IMR-90 (cell line): ENCODE data around the gene PRKACB. TPM values are rescaled to one million over a fixed set of nuclear protein-coding genes. Genes with fewer than 3 reads are reported as not detected.

Source experiments
- ATAC-seq: fragments of 200-7000 bp; cut with Tn5 transposase; 2 replicates; pipeline ENCODE4 v1.9.1; 2020; ENCODE audit warnings: low read depth, mild to moderate bottlenecking, moderate library complexity
- BruUV-seq: library from RNA; stranded (reverse); fragments of 400-500 nt; replicated peaks from 2 replicates; lab custom pipeline; 2021; lab: Mats Ljungman, UMichigan
- CTCF ChIA-PET: fragments of 300-600 bp; formaldehyde crosslinking; extraction: SDS; loops from one replicate; lab custom pipeline; 2021; ENCODE audit warnings: antibody characterized with exemption; lab: Yijun Ruan, JAX
- POLR2A ChIA-PET: fragments of 300-600 bp; sonication (Branson Sonifier 250); formaldehyde crosslinking; loops from one replicate; lab custom pipeline; 2022; ENCODE audit warnings: antibody characterized with exemption; ENCODE audit not compliant: unreplicated experiment; lab: Charles Lee
- DNase-seq: peaks from one replicate; pipeline ENCODE4 v3.0.0; 2013
- H2AFZ ChIP-seq: replicated peaks from 2 replicates; pipeline ENCODE3; 2013; ENCODE audit warnings: low read length, mild to moderate bottlenecking; ENCODE audit not compliant: poor library complexity
- H2AK5ac ChIP-seq: 2 replicates; pipeline ENCODE4 v1.6.1; 2013; ENCODE audit warnings: low read depth, low read length, inconsistent platforms
- H2AK9ac ChIP-seq: replicated peaks from 2 replicates; pipeline ENCODE3; 2013; ENCODE audit warnings: mild to moderate bottlenecking, low read depth, low read length, moderate library complexity; ENCODE audit not compliant: poor library complexity
- H2BK120ac ChIP-seq: 2 replicates; pipeline ENCODE4 v1.6.1; 2013; ENCODE audit warnings: low read depth, low read length, inconsistent platforms
- H2BK15ac ChIP-seq: 3 replicates; pipeline ENCODE4 v1.6.1; 2013; ENCODE audit warnings: low read depth, low read length, inconsistent platforms
- H2BK20ac ChIP-seq: 2 replicates; pipeline ENCODE4 v1.6.1; 2013; ENCODE audit warnings: low read depth, mild to moderate bottlenecking, inconsistent platforms, low read length, moderate library complexity
- H2BK5ac ChIP-seq: 2 replicates; pipeline ENCODE4 v1.6.1; 2013; ENCODE audit warnings: mild to moderate bottlenecking, low read depth, low read length, inconsistent platforms; ENCODE audit not compliant: poor library complexity, severe bottlenecking
- H3K14ac ChIP-seq: replicated peaks from 2 replicates; pipeline ENCODE4 v1.6.1; 2013; ENCODE audit warnings: low read depth, low read length, inconsistent platforms
- H3K18ac ChIP-seq: 2 replicates; pipeline ENCODE4 v1.6.1; 2013; ENCODE audit warnings: low read depth, low read length, control low read depth
- H3K23ac ChIP-seq: 2 replicates; pipeline ENCODE4 v1.6.1; 2013; ENCODE audit warnings: low read depth, low read length, inconsistent platforms
- H3K27ac ChIP-seq: 2 replicates; pipeline ENCODE4 v1.5.1; 2013; ENCODE audit warnings: mild to moderate bottlenecking, control low read depth, low read length; ENCODE audit not compliant: insufficient read depth
- H3K27me3 ChIP-seq: 2 replicates; pipeline ENCODE4 v1.6.1; 2013; ENCODE audit warnings: low read length; ENCODE audit not compliant: control insufficient read depth, insufficient read depth
- H3K36me3 ChIP-seq: 2 replicates; pipeline ENCODE4 v1.6.1; 2013; ENCODE audit warnings: low read length, mixed read lengths; ENCODE audit not compliant: control insufficient read depth, insufficient read depth
- H3K4ac ChIP-seq: 2 replicates; pipeline ENCODE4 v1.6.1; 2013; ENCODE audit warnings: low read depth, low read length, inconsistent platforms
- H3K4me1 ChIP-seq: 2 replicates; pipeline ENCODE4 v1.6.1; 2013; ENCODE audit warnings: low read length, mixed read lengths; ENCODE audit not compliant: control insufficient read depth, insufficient read depth
- H3K4me2 ChIP-seq: 2 replicates; pipeline ENCODE4 v1.6.1; 2013; ENCODE audit warnings: low read depth, mild to moderate bottlenecking, control low read depth, low read length, moderate library complexity
- H3K4me3 ChIP-seq: 2 replicates; pipeline ENCODE4 v1.5.1; 2013; ENCODE audit warnings: low read depth, mild to moderate bottlenecking, control low read depth, low read length, moderate library complexity; ENCODE audit not compliant: insufficient read depth
- H3K56ac ChIP-seq: 2 replicates; pipeline ENCODE4 v1.6.1; 2013; ENCODE audit warnings: low read length, inconsistent platforms; ENCODE audit not compliant: insufficient read depth; ENCODE audit errors: extremely low read depth
- H3K79me1 ChIP-seq, 2 experiments: 2 replicates each; pipeline ENCODE4 v1.6.1; 2013; ENCODE audit warnings: low read length in 2 of 2, inconsistent platforms in 1 of 2, low read depth in 1 of 2
- H3K9ac ChIP-seq: 2 replicates; pipeline ENCODE4 v1.6.1; 2013; ENCODE audit warnings: low read depth, low read length, control low read depth
- H3K9me1 ChIP-seq: 2 replicates; pipeline ENCODE4 v1.6.1; 2013; ENCODE audit warnings: low read length, inconsistent platforms; ENCODE audit not compliant: insufficient read depth
- H3K9me3 ChIP-seq: 2 replicates; pipeline ENCODE4 v1.6.1; 2013; ENCODE audit warnings: low read length; ENCODE audit not compliant: control insufficient read depth, insufficient read depth
- H4K20me1 ChIP-seq: 2 replicates; pipeline ENCODE4 v1.6.1; 2013; ENCODE audit warnings: low read length, inconsistent platforms; ENCODE audit not compliant: insufficient read depth
- H4K5ac ChIP-seq: 2 replicates; pipeline ENCODE4 v1.6.1; 2013; ENCODE audit warnings: mild to moderate bottlenecking, low read depth, low read length, control low read depth
- H4K8ac ChIP-seq, 2 experiments: 2 replicates each; pipeline ENCODE4 v1.6.1; 2013; ENCODE audit warnings: low read depth in 2 of 2, low read length in 2 of 2, control low read depth in 1 of 2, inconsistent platforms in 1 of 2
- H4K91ac ChIP-seq: 2 replicates; pipeline ENCODE4 v1.6.1; 2013; ENCODE audit warnings: low read depth, low read length, inconsistent platforms; ENCODE audit not compliant: insufficient read depth
- CEBPB ChIP-seq: IDR thresholded peaks from 2 replicates; pipeline ENCODE4 v1.6.1; 2012; ENCODE audit warnings: low read depth, low read length, improper control_type of control experiment
- CHD1 ChIP-seq: IDR thresholded peaks from 2 replicates; pipeline ENCODE4 v1.6.1; 2012; ENCODE audit warnings: low read depth, low read length, improper control_type of control experiment
- FOS ChIP-seq: fragments of 150-350 bp; IDR thresholded peaks from 2 replicates; pipeline ENCODE4 v1.6.1; 2016; ENCODE audit warnings: low read depth, low read length
- MAFK ChIP-seq: IDR thresholded peaks from 2 replicates; pipeline ENCODE4 v1.6.1; 2012; ENCODE audit warnings: low read depth, low read length, improper control_type of control experiment
- WGBS, 2 experiments: methylation state at CpG; one replicate each; pipeline versions ENCODE4 v1.1.5 to v1.1.7; 2013; ENCODE audit warnings: missing lambda C conversion rate in 2 of 2; ENCODE audit not compliant: insufficient read length in 1 of 2; ENCODE audit errors: extremely low coverage in 2 of 2; 5-methylcytosine and 5-hydroxymethylcytosine counted together
- dilution Hi-C: fragments of 300-500 bp; cut with HindIII; formaldehyde crosslinking; loops from one replicate; pipeline ENCODE4 v1.14.3; 2018; ENCODE audit warnings: low sequenced_read_pairs; ENCODE audit not compliant: unreplicated experiment
- in situ Hi-C: fragments of 300-500 bp; cut with MboI; formaldehyde crosslinking; loops from 3 replicates; pipeline ENCODE4 v1.14.3; 2019; ENCODE audit warnings: low sequenced_read_pairs, inconsistent platforms, mixed read lengths
- intact Hi-C: fragments of 100-400 bp; cut with micrococcal nuclease; formaldehyde crosslinking; loops from 2 replicates; pipeline ENCODE4 v1.10.0; 2022
- polyA plus RNA-seq, 3 experiments: library from polyadenylated mRNA; depleted of rRNA; stranded (reverse); fragments of >200 nt; gene quantifications; 2 replicates each; pipeline ENCODE4 v1.2.3, GENCODE V29; 2012; ENCODE audit warnings: low replicate concordance in 1 of 3
- total RNA-seq: library from RNA; depleted of rRNA; stranded (reverse); fragments of >200 nt; gene quantifications from 2 replicates; pipeline ENCODE4 v1.2.3, GENCODE V29; 2012

PRKACB gene
- total and polyA plus RNA-seq, 2 of the 4 experiments (the other 2 are of a cell fraction) = 8.2 to 8.3 TPM

DNA sequence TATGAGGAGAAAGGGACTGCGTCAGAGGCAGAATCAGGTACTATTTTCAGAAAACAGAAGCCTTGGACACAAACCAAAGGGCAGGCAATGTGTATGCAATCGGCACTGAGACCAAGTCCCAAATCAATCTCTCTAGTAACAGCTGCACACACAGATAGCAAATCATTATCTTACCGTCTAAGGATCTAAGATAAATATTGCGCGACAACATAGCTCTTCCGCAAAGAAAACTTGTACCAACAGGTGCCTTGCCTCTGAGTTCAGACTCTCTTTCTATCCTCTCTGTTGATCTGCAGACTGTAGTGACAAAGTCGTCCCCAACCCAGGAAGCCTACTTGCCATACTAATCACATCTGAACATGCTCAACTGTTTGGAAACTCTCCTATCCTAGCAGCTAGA lies 134.8 kb downstream of the PRKACB start:
- dilution Hi-C loops = no loop called here
- DNase-seq (peak; percentile 29), ATAC-seq (no peak)
- H3K23ac ChIP-seq = no peak overlapping the region
- H2AFZ ChIP-seq = no peak overlapping the region
- peaks cover 5% of the 10 kb centered on the region for H3K4me1 ChIP-seq
- no TSS peak for BruUV-seq
- H3K27me3 ChIP-seq = no peaks in the 10 kb centered on the region
- ChIA-PET CTCF (interaction anchor here (0.6 kb wide), 1 partner anchor 23 kb away, joined by 5 read pairs; the partner anchor contains the start of gene SAMD13), POLR2A (no interaction called here)
- H3K18ac ChIP-seq = peak overlapping the region; percentile 82; the same call in 1 of the 2 replicates
- H4K5ac ChIP-seq = peak overlapping the region; percentile 72; the same call in 1 of the 2 replicates
- TF ChIP-seq FOS (no peak), MAFK (no peak), CEBPB (no peak), CHD1 (no peak)
- no peak overlapping the region for H3K9ac ChIP-seq
- no peak overlapping the region for H2BK5ac ChIP-seq
- no peak overlapping the region for H3K56ac ChIP-seq
- no peaks in the 10 kb centered on the region for H4K20me1 ChIP-seq
- H2BK15ac ChIP-seq = no peak overlapping the region
- no peak overlapping the region for H4K91ac ChIP-seq
- intact Hi-C loops = no loop called here
- H3K14ac ChIP-seq = no peak overlapping the region
- no peak overlapping the region for H3K4me3 ChIP-seq
- H2AK5ac ChIP-seq = no peak overlapping the region
- H3K9me1 ChIP-seq = no peaks in the 10 kb centered on the region
- no peaks in the 10 kb centered on the region for H3K36me3 ChIP-seq
- no peaks in the 10 kb centered on the region for H3K79me1 ChIP-seq
- no peak overlapping the region for H3K4ac ChIP-seq
- H3K4me2 ChIP-seq = no peak overlapping the region
- no peaks in the 10 kb centered on the region for H3K9me3 ChIP-seq
- H2AK9ac ChIP-seq = no peak overlapping the region
- H4K8ac ChIP-seq = no peak overlapping the region
- no peak overlapping the region for H3K27ac ChIP-seq
- WGBS, 2 experiments = 47% methylated on average over 5 of the region's 7 CpGs; no CpG with 5 or more reads in 1 of the 2 experiments
- in situ Hi-C loops = no loop called here
- H2BK20ac ChIP-seq = no peak overlapping the region
- H2BK120ac ChIP-seq = no peak overlapping the region
